ENCODE measurements around the gene SMC6.

- TF ChIP-seq, protein P1, sequence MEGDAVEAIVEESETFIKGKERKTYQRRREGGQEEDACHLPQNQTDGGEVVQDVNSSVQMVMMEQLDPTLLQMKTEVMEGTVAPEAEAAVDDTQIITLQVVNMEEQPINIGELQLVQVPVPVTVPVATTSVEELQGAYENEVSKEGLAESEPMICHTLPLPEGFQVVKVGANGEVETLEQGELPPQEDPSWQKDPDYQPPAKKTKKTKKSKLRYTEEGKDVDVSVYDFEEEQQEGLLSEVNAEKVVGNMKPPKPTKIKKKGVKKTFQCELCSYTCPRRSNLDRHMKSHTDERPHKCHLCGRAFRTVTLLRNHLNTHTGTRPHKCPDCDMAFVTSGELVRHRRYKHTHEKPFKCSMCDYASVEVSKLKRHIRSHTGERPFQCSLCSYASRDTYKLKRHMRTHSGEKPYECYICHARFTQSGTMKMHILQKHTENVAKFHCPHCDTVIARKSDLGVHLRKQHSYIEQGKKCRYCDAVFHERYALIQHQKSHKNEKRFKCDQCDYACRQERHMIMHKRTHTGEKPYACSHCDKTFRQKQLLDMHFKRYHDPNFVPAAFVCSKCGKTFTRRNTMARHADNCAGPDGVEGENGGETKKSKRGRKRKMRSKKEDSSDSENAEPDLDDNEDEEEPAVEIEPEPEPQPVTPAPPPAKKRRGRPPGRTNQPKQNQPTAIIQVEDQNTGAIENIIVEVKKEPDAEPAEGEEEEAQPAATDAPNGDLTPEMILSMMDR (IDR thresholded peaks at IDR 0.05; ENCODE audit: poor library complexity, severe bottlenecking): no peak
- TF ChIP-seq EZH2 (IDR thresholded peaks at IDR 0.05; ENCODE audit: borderline replicate concordance, insufficient read depth, low read length, poor library complexity, severe bottlenecking) (no peak), EP300 (conservative IDR thresholded peaks at IDR 0.05; ENCODE audit: poor library complexity, severe bottlenecking) (no peak), REST (IDR thresholded peaks at IDR 0.05; ENCODE audit: borderline replicate concordance) (no peak), RAD21 (conservative IDR thresholded peaks at IDR 0.05) (no peak), SMC3 (conservative IDR thresholded peaks at IDR 0.05; ENCODE audit: poor library complexity) (no peak)
These were observed 132.8 kb downstream of the SMC6 start for GRCh38 chr2:17620841-17621240.

Data from neural cell (in vitro differentiated cells).